ENCODE measurements around the gene FOXK1.

The FOXK1 gene

DNA sequence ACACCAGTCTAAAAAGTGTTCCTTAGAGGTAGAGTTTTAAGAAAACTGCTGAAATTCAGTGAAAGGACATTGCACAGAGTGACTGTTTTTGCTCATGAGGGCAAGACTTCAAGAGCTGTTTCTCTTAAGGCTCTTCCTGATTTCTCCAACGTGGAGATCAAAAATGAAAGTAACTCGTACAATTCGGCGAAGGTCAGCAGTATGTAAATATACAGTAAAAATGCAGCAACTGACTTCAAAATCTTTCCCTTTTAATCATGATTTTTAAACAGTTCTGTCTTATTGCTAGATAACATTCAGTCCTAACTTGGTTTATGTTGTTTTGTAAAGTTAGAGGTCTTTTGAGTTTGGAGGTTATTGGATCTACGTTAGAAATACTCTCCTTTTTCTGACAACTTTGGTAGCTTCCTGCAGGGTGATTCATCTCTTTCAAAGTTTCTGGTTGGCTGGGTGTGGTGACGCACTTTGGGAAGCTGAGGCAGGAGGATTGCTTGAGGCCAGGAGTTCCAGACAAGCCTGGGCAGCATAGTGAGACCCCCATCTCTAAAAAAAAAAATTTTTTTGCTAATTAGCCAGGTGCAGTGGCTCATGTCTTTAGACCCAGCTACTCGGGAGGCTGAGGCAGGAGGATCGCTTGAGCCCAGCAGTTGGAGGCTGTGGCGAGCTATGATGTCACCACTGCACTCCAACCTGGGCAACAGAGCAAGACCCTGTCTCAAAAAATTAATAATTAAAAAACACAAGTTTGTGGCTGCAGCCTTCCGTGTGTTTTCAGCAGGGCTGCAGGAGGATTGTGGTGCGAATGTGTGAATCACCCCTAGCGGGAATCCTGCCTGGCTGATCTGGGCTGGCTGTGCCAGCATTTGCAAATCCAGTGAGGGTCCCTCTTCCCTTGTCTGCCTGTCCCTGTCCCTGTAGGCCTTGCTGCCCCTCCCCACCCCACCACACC lies 64.2 kb downstream of the FOXK1 start:
- TF ChIP-seq POLR2A (IDR thresholded peaks at IDR 0.05; ENCODE audit: extremely low read depth, insufficient read length), result no peak
- TF ChIP-seq, protein P1, sequence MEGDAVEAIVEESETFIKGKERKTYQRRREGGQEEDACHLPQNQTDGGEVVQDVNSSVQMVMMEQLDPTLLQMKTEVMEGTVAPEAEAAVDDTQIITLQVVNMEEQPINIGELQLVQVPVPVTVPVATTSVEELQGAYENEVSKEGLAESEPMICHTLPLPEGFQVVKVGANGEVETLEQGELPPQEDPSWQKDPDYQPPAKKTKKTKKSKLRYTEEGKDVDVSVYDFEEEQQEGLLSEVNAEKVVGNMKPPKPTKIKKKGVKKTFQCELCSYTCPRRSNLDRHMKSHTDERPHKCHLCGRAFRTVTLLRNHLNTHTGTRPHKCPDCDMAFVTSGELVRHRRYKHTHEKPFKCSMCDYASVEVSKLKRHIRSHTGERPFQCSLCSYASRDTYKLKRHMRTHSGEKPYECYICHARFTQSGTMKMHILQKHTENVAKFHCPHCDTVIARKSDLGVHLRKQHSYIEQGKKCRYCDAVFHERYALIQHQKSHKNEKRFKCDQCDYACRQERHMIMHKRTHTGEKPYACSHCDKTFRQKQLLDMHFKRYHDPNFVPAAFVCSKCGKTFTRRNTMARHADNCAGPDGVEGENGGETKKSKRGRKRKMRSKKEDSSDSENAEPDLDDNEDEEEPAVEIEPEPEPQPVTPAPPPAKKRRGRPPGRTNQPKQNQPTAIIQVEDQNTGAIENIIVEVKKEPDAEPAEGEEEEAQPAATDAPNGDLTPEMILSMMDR (IDR thresholded peaks at IDR 0.05; ENCODE audit: low read depth, low read length), result no peak
- TF ChIP-seq, protein P2, sequence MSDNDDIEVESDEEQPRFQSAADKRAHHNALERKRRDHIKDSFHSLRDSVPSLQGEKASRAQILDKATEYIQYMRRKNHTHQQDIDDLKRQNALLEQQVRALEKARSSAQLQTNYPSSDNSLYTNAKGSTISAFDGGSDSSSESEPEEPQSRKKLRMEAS (IDR thresholded peaks at IDR 0.05; ENCODE audit: low read depth, low read length), result no peak
- TF ChIP-seq MYC (IDR thresholded peaks at IDR 0.05; ENCODE audit: low read depth, low read length), result no peak
- H3K4me3 ChIP-seq (ENCODE audit: low read depth, low read length), result no peak overlapping the region
- DNase-seq (ENCODE audit: low read depth), result peak; percentile 38

DNA sequence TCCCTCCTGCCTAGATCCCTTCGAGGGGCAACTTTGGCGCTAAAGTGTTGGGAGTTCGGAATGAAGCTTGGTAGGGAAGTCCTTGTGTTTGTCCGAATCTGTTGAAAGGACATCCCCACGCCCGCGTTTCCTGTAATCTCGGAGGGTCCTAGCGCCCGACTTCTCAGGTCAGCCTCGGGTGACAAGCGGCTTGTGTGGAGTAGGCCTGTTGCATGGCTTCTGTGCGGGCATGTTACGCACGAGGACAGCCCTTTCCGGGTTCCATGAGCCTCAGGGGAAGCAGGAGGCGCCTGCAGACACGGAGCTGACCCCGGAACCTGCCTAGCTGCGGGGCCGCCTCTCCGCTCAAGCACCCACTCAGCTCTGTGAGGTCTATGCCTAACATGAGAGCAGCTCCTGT lies 64.9 kb downstream of the FOXK1 start:
- H3K4me3 ChIP-seq (ENCODE audit: low read depth, low read length), result no peak overlapping the region
- TF ChIP-seq, protein P2 (IDR thresholded peaks at IDR 0.05; ENCODE audit: low read depth, low read length), result no peak
- no peak for TF ChIP-seq POLR2A (IDR thresholded peaks at IDR 0.05; ENCODE audit: extremely low read depth, insufficient read length)
- no peak for TF ChIP-seq MYC (IDR thresholded peaks at IDR 0.05; ENCODE audit: low read depth, low read length)
- TF ChIP-seq, protein P1 (IDR thresholded peaks at IDR 0.05; ENCODE audit: low read depth, low read length), result no peak
- DNase-seq (ENCODE audit: low read depth), result no peak

DNA sequence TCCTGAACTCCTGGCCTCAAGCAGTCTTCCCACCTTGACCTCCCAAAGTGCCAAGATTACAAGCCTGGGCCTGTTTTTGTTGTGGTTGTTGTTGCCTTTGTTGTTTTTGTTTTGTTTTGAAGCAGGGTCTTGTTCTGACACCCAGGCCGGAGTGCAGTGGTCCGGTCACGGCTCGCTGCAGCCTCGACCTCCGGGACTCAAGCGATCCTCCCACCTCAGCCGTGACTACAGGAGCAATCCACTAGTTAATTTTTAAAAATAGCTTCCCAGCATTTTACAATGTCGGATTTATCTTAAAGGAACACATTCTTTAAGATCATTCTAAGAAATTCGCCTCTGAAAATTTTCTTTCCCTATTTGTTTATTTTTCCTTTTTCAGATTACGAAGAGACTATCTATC lies 65.7 kb downstream of the FOXK1 start:
- no peak for DNase-seq (ENCODE audit: low read depth)
- no peak overlapping the region for H3K4me3 ChIP-seq (ENCODE audit: low read depth, low read length)
- TF ChIP-seq, protein P1 (IDR thresholded peaks at IDR 0.05; ENCODE audit: low read depth, low read length), result no peak
- TF ChIP-seq, protein P2 (IDR thresholded peaks at IDR 0.05; ENCODE audit: low read depth, low read length), result no peak
- no peak for TF ChIP-seq POLR2A (IDR thresholded peaks at IDR 0.05; ENCODE audit: extremely low read depth, insufficient read length)
- no peak for TF ChIP-seq MYC (IDR thresholded peaks at IDR 0.05; ENCODE audit: low read depth, low read length)

DNA sequence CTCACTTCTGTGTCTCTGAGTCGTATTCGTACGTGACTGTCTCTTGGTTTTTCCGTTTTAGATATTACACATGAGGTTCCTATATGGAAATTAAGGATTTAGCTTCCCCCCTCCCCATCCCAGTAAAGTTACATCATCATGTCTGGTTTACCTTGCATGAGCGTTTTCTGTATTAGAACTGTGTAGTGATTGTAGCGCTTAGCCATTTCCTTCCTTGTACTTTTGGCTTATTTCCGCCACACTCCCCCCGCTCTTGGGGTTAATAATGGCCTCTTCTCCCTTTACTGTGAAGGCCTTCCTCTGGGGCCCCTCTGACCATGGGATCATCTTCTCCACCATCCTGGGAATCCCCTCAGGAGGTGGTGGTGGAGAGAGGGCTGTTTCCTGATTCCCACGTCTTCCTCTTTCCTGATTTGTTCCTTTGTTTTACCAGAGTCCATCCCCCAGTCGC lies 66.2 kb downstream of the FOXK1 start:
- no peak for DNase-seq (ENCODE audit: low read depth)
- TF ChIP-seq, protein P1 (IDR thresholded peaks at IDR 0.05; ENCODE audit: low read depth, low read length), result no peak
- TF ChIP-seq MYC (IDR thresholded peaks at IDR 0.05; ENCODE audit: low read depth, low read length) (no peak), POLR2A (IDR thresholded peaks at IDR 0.05; ENCODE audit: extremely low read depth, insufficient read length) (no peak)
- TF ChIP-seq, protein P2 (IDR thresholded peaks at IDR 0.05; ENCODE audit: low read depth, low read length), result no peak
- H3K4me3 ChIP-seq (ENCODE audit: low read depth, low read length), result no peak overlapping the region

DNA sequence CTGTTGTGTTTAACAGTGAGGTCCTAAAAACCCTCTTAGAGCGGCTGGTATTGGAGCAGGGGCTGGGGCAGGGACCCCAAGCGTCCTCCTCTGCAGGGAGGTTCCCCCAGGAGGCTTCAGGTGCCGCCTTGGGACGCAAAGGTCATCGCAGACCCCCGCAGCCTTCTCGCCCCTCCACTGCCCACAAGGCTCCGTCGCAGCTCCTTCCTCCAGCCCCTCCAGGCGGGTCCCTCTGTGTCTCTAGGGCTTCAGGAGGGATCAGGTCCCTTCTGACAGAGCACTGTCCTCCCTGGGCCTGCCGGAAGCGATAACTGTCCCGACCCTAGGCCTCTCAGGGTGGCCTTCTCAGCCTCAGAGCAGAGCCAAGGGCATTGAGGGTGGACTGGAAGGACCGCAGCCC lies 67.3 kb downstream of the FOXK1 start:
- no peak overlapping the region for H3K4me3 ChIP-seq (ENCODE audit: low read depth, low read length)
- no peak for DNase-seq (ENCODE audit: low read depth)
- TF ChIP-seq, protein P2 (IDR thresholded peaks at IDR 0.05; ENCODE audit: low read depth, low read length), result no peak
- no peak for TF ChIP-seq POLR2A (IDR thresholded peaks at IDR 0.05; ENCODE audit: extremely low read depth, insufficient read length)
- TF ChIP-seq, protein P1 (IDR thresholded peaks at IDR 0.05; ENCODE audit: low read depth, low read length), result no peak
- TF ChIP-seq MYC (IDR thresholded peaks at IDR 0.05; ENCODE audit: low read depth, low read length), result no peak
